Hematopoietic multipotent progenitor cell treated with erythropoietin and hydrocortisone succinate and interleukin-3 and kit ligand, for 4 days (in vitro differentiated cells): ENCODE results near the gene RAB3GAP2.
"Not testable (repeated sequence)": the region's sequence is repeated elsewhere in the genome, so short reads cannot be mapped to it uniquely, and the experiment has no call there.

Experiments
- DNase-seq: peaks from one replicate; pipeline ENCODE4 v3.0.0-alpha.2; 2015

The RAB3GAP2 gene

DNA sequence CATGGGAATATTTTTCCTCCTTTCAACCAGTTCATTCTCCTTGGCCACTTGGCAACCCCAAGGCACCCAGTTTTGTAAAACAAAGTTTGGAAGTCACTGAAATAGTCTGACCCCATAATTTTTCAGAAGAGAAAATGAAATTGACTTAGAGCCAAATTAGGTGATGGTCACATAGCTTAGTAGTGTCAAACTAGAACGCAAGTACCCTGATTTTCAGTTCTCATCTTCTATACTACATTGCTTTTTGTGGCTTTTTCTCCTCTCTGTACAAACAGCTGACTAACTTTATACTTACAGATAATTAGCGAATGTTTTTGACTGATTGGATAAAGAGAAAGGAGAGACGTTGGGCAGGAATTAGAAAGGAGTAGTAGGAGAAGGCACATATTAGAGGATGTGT lies 145.2 kb downstream of the RAB3GAP2 start:
- no peak for DNase-seq

DNA sequence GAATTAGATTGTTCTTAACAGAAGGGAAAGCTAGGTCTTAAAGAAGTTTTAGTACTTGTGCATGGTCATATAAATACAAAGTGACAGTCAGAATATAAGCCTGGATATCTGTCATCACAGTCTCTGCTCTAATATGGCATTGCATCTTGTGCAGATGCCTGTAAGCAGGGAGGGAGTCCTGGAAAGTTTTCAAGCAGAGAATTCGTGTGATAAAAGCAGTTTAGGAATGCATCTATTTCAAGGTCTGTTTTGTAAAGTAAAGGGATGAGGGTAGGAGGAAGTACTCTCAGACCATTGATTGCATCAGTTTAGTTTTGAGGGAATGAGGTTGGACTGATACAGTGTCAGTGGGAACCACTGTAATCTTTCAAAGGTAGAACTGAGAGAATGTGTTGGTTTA lies 147.7 kb downstream of the RAB3GAP2 start:
- peak; percentile 15 for DNase-seq

DNA sequence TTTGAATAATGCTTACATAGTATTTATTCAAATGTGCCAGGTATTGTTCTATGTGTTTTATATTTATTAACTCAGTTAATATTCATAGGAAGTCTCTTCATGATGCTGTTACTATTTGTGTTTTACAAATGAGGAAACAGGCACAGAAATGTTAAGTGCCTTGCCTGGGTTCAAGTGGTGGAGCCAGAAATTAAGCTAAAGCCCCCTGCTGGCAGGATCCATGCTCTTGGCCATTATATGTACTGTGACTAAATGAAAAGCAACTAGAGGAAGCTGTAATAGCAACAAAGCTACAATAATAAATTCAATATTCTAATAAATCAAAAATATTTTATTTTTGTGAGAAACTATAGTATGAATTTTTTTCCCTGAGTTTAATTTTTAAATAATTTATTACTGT lies 148.4 kb downstream of the RAB3GAP2 start:
- peak; percentile 65 for DNase-seq

DNA sequence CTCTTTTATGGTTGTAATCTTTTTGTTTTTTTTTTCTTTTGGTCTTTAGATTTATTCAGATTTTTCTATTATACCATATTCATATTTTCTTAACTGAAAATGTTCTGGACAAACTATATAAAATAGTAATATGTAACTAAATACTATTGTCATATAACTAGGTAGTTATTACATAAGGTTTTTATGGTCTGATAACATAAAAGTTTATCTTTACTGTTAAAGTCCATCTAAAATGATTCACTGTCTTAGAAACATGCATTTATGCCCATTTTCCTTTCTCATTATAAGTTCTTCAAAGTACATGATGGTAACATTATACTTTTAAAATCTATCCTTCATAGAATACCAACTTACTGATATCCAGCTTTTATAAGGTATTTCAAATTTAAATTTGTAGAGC lies 149.2 kb downstream of the RAB3GAP2 start:
- no peak for DNase-seq

DNA sequence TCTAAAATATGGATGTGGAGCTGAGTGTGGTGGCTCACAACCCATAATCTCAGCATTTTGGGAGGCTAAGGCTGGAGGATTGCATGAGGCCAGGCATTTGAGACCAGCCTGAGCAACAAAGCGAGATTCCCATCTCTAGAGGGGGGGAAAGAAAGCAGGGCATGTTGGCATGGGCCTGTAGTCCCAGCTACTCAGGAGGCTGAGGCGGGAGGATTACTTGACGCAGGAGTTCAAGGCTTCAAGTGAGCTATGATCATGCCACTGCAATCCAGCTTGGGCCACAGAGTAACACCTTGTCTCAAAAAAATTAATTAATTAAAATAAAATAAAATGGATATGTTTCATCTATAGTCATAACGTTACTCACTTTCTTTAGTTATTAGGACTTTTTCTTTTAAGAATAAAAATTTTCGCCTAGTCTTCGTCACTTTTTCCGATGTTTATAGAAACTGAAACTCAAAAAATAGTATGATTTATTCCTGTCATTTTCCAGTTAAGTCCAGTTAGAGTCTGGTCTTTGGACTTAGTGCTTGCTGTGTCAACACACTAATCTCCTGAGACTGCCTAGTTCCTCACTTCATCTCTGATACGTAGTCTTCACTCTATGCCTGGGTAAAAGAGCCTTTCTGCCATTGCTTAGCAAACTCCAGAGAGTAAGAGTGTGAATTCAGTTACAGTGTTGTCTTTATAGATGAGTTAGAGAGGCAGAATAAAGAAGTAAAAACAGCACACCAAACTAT lies 150.3 kb downstream of the RAB3GAP2 start:
- no peak for DNase-seq

DNA sequence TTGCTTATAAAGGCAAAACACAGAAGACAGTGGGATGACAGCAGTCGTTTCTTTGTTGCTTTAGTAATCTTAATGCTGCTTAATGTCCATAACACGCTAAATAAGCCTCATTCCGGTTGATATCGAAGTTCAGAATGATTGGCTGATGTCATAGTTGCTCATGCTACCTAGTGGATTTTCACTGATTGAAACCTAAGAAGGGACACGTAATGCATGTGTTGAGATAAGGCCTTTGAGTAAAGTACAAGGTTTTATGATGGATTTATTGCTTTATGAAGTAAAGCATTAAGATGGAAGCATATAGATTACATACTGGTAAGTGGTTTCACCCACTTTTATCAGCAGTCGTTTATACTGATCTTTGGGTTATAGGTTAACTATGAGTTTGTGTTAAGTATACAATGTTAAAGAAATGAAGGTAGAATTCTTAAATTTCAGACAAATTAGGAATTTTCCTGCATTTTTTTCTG lies 153.2 kb downstream of the RAB3GAP2 start:
- no peak for DNase-seq

DNA sequence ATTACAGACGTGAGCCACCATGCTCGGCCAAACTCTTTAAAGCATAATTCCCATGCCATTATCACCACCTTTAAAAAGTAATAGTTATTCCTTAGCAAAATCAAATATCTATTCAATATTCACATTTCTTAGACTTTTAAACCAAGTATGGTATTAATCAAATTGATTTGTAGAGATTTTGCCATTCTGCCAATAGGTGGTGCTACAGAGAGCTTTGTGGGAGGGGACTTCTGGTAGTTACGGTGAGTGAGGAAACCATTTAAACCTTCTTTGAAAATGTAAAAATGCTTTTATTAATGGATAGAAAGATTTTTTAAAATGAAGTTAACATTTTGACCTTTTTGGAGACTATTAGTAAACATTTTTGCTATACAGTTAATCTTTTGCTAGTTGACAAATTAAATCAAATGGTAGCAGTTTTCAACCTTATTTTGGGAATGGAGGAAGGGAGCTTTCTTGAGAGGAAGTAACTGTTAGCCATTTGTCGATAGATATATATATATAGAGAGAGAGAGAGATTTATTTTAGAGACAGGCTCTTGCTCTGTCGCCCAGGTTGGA lies 159.0 kb downstream of the RAB3GAP2 start:
- DNase-seq = peak; percentile 76

DNA sequence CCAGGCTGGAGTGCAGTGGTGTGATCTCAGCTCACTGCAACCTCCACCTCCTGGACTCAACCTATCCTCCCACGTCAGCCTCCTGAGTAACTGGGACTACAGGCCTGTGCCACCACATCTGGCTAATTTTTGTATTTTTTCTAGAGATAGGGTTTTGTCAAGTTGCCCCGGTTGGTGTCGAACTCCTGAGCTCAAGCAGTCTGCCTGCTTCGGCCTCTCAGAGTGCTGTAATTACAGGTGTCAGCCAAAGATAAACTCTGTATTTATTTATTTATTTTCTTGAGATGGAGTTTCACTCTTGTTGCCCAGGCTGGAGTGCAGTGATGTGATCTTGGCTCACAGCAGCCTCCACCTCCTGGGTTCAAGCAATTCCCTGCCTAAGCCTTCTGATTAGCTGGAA lies 159.7 kb downstream of the RAB3GAP2 start:
- not testable (repeated sequence) for DNase-seq

DNA sequence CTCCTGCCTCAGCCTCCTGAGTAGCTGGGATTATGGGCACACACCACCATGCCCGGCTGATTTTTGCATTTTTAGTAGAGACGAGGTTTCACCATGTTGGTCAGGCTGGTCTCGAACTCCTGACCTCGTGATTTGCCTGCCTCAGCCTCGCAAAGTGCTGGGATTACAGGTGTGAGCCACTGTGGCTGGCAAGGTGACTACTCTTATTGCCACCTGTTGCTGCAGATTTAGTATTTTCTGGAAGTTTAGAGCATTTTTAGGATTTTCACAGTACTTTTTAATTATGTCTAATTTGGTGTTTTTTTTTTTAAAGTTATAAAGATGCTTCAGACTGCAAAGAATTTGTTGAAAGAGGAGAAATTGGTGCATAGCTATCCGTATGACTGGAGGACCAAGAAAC lies 161.8 kb downstream of the RAB3GAP2 start:
- not testable (repeated sequence) for DNase-seq

DNA sequence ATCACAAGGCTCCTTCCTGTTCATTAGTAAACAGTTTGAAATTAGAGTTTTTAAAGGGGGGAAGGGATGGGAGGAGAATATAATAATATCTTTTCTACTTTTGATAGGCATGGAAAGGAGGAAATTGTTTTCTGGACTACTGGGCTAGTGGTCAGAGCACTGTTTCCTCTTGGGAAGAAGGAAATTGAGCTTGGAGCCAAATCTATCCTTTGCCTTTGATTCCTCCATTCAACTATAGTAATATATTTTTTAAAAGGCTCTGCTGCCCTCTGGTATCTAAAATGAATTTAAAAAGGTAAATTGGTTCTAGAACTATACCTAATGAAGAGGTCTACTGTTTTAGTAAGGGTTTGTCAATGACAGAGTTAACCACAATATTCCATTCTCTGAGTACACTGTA lies 172.4 kb downstream of the RAB3GAP2 start:
- DNase-seq = no peak
